Esophagus mucosa (tissue), 1 donor: ENCODE results near the gene TTC39B. TPM values are rescaled to one million over a fixed set of nuclear protein-coding genes. Genes with fewer than 3 reads are reported as not detected.

Experiments used
- ATAC-seq: fragments of 200-7000 bp; cut with Tn5 transposase; one replicate; pipeline ENCODE4 v1.9.1; 2020
- total RNA-seq: library from RNA; stranded (reverse); gene quantifications from one replicate; pipeline ENCODE4 v1.2.4, GENCODE V29; 2023
- donor health status: DM: yes; HTN: yes; CAD: no.

TTC39B gene
- total RNA-seq, 1 donor from 2014 or later = 26.2 TPM

DNA sequence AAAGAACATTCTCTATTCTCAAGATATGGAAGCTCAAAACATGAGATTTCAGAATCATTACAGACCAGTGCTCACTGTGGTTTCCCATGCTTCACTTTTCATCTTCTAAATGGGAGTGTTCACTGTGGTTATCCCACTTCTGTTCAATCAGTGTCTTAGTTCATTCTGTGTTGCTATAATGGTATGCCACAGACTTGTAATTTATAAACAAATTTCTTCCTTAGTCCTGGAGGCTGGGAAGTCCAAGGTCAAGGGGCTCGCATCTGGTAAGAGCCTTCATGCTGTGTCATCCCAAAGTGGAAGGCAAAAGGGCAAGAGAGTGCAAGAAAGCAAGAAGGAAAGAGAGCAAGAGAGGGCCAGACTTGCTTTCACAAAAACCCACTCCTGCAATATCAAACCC lies 146.3 kb downstream of the TTC39B start:
- no peak for ATAC-seq

- no peak for ATAC-seq
These were observed 149.0 kb downstream of the TTC39B start for GRCh38 chr9:15158064-15158463.

GRCh38 chr9:15157381-15157780 lies 149.6 kb downstream of the TTC39B start:
- ATAC-seq = no peak

DNA sequence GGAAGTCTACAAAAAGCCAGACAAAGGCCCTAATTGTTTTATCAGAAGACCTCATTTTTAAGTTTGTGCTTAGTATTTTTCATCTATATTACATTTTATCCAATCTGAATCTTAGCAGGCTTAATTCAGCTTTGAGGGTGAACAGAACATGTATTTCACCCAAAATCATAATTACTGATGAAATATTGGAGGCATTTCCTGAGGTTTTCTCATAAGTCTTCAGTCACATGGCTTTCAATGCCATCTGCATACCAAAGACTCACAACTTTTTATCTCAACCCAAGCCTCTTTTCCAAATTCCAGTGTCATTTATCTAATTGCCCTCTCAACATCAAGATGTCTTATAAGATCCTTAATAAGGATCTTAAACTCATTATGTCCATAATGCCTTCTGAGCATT lies 150.8 kb downstream of the TTC39B start:
- ATAC-seq = no peak

GRCh38 chr9:15155826-15156225 lies 151.2 kb downstream of the TTC39B start:
- no peak for ATAC-seq

GRCh38 chr9:15155323-15155722 lies 151.7 kb downstream of the TTC39B start:
- no peak for ATAC-seq

- no peak for ATAC-seq
These were observed 152.3 kb downstream of the TTC39B start for GRCh38 chr9:15154677-15155076.

DNA sequence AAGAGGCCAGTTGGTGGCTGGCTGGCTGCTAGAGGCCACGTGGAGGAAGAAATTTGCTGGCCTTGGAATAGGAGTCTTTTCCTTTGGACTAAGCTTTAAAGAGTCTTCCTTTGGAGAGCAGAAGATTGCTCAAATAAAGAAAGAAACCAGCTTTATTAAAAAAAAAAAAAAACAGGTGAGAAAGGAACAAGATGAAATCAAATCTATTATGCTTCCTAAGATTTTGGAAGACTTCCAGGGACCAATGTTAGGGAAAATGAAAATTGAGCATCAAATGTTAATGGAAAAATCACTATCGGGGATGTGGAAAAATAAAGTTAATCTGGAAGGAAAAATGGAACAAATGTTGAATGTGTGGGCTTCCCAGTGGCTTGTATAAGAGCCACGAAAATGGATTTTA lies 153.1 kb downstream of the TTC39B start:
- ATAC-seq = no peak

GRCh38 chr9:15150939-15151338 lies 156.1 kb downstream of the TTC39B start:
- ATAC-seq = no peak

GRCh38 chr9:15149450-15149849 lies 157.6 kb downstream of the TTC39B start:
- ATAC-seq = no peak

DNA sequence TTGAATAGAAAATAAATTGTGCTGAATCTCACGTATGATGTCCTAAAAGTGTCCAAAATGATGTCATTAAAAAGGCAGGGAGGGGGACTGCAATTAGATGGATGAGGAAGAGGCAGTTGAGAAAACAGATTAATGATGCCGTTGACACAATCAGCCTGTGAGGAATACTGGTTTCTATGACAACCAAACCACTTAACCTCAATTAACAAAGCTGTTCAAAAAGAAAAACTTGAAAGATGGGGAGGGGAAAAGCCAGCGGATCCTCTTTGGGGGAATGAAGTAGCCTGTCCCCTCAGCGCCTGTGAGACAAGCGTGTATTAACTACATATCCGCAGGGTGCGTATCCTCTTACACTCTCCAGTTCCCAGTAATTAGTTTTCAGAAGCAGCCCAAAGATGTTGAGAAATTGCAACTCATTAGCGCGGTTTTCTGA lies 160.7 kb downstream of the TTC39B start:
- ATAC-seq = no peak

GRCh38 chr9:15144622-15145061 lies 162.4 kb downstream of the TTC39B start:
- peak; percentile 52 for ATAC-seq

DNA sequence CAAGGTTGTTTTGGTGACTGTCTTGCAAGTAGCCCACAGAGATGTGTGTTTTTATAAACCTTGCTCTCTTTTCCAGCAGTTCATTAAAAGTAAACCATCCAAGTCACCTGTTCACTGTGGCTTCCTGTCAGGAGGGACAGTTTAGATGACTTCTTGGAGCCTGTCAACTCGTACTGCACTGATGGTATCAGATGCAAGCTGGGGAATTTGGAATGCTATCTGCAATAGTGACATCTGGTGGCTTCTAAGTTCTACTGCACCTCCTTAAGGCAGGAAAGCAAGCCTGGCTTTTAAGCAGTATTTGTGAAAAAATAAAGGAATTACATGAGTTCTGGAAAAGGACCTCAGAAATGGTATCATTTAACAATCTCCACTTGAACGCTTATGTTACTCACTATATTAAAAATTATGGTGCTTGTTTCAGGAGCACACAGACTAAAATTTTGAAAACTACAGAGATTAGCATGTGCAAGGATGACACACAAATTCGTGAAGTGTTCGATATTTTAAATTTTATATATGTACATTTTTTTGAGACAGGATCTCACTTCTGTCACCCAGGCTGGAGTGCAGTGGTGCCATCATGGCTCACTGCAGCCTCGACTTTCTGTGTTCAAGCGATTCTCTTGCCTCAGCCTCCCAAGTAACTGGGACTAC lies 164.0 kb downstream of the TTC39B start:
- peak; percentile 71 for ATAC-seq

DNA sequence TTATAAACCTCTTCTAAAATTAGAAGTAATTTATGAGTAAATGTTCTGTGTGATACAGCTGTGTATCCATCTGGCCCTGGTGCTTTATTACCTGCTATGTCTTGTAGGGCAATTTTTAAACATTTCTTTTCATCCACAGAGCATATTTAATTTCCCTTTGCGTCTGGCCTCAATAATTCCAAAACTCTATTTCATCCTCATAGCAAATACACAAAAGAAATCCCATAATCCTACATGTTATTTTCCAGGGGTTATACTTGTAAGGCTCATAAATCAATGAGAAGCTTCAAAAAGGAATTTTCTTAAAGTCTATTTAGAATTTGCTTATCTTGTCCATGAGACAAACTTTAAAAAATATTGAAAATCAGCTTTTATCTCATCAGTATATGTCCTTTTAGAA lies 167.0 kb downstream of the TTC39B start:
- no peak for ATAC-seq

DNA sequence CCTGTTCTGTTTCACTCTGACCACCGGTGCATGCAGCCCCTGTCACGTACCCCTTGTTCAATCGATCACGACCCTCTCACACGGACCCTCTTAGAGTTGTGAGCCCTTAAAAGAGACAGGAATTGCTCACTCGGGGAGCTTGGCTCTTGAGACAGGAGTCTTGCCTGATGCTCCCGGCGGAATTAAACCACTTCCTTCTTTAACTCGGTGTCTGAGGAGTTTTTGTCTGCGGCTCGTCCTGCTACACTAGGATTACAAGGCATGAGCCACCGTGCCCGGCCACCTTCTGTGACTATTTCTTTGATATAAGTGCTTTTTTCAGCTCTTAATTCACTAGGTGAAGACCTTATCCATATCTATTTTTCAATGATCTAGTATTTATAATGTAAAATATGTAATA lies 167.5 kb downstream of the TTC39B start:
- ATAC-seq = no peak

GRCh38 chr9:15138357-15138686 lies 168.7 kb downstream of the TTC39B start:
- ATAC-seq = no peak

DNA sequence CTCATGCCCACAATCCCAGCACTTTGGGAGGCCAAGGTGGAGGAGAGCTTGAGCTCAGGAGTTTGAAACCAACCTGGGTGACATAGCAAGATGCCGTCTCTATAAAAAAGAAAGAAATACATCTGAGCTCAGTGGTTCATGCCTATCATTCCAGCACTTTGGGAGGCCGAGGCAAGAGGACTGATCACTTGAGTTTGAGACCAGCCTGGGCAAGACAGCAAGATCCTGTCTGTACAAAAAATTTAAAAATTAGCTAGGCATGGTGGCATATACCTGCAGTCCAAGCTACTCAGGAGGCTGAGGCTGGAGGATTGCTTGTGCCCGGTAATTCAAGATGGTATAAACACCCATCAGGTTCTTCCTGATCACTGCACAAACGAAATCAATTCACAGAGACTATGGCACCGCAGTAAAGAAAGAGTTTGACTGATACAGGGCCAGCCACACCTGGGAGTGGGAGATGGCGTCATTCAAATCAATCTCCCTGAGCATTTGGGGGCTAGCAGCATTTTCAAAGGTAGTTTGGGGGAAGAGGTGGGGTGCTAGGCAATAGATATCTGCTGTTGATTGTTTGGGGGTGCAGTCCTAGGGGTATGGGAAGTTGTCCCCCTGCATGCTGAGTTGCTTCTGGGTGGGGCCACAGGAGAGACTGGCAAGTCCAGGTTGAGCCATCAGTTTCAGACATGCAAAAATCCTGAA lies 169.2 kb downstream of the TTC39B start:
- ATAC-seq = no peak

- no peak for ATAC-seq
These were observed 169.9 kb downstream of the TTC39B start for GRCh38 chr9:15137089-15137488.

GRCh38 chr9:15136646-15137045 lies 170.4 kb downstream of the TTC39B start:
- no peak for ATAC-seq

DNA sequence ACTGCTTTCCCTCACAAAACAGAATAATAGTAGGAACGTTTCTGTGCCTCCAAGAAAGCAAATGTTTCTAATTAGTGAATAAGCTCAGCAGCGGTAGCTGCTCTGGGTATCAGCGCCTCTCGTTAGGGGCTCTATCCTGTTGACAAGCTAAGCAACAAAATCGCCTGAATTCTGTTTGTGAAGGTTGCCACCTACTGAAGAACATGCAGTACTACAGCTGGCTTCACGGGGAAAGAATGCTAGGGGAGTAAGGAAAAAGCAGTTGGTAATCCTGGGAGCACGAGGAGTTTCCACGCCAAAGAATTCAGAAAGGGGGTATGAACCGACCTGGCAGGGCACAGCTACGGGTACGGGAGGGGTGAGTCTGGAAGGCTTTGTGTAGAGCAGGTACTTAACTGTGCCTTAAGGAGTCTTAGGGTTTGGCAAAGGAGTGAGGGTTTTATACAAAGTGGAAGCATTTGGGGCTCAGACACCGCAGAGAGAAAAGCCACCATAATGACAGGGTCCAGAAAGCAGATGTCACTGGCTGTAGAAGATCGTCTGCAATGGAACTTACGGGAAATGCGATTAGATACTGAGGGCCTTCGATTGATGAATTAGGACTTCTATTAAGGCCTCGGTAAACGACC lies 171.7 kb downstream of the TTC39B start:
- ATAC-seq = peak; percentile 72

- no peak for ATAC-seq
These were observed 173.5 kb downstream of the TTC39B start for GRCh38 chr9:15133488-15133887.

GRCh38 chr9:15132091-15132490 lies 174.9 kb downstream of the TTC39B start:
- ATAC-seq = no peak

GRCh38 chr9:15131094-15131493 lies 175.9 kb downstream of the TTC39B start:
- ATAC-seq = no peak

- ATAC-seq = no peak
These were observed 179.2 kb downstream of the TTC39B start for GRCh38 chr9:15127831-15128230.
